Measurements from ENCODE around the gene LCE3B.
"Not testable (repeated sequence)": the region's sequence is repeated elsewhere in the genome, so short reads cannot be mapped to it uniquely, and the experiment has no call there.

LCE3B gene, protein sequence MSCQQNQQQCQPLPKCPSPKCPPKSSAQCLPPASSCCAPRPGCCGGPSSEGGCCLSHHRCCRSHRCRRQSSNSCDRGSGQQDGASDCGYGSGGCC

GRCh38 chr1:152613511-152613910 lies at the start of gene LCE3B:
Gene LCE3B (plus strand): TSS chr1:152613811. CDS start chr1:152613811, 0 bp downstream.
- no peak for DNase-seq (ENCODE audit: low read depth, low spot score)
- no peak for TF ChIP-seq CTCF (IDR thresholded peaks at IDR 0.05; ENCODE audit: insufficient read depth, low read length, missing control alignments)
- CTCF ChIA-PET = no interaction called here
- H3K4me3 ChIP-seq (ENCODE audit: low read depth, low read length) = no peak within 1 kb of the TSS
- POLR2A ChIA-PET = no interaction called here

DNA sequence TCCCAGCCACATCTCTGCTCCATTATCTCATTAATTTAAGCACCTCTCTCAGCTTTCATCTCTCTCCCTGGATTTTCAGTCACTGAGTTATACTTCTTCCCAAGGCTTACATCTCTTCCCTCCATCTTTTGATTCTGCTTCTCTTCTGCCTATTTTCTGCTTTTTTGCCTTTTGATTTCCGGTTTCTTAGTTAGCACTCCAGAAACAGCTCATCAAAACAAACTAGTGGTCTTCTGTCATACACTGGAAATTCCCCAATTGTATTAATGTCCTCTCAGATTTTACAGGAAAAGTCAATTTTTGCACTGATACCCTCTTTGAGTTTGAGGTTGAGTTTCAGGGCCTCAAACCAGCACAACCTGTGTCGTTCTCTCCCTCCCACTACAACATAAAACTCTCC lies 48.5 kb upstream of the LCE3B start:
- no peak for TF ChIP-seq CTCF (IDR thresholded peaks at IDR 0.05; ENCODE audit: insufficient read depth, low read length, missing control alignments)
- ChIA-PET CTCF (no interaction called here), POLR2A (no interaction called here)
- no peak for DNase-seq (ENCODE audit: low read depth, low spot score)
- no peak overlapping the region for H3K4me3 ChIP-seq (ENCODE audit: low read depth, low read length)

DNA sequence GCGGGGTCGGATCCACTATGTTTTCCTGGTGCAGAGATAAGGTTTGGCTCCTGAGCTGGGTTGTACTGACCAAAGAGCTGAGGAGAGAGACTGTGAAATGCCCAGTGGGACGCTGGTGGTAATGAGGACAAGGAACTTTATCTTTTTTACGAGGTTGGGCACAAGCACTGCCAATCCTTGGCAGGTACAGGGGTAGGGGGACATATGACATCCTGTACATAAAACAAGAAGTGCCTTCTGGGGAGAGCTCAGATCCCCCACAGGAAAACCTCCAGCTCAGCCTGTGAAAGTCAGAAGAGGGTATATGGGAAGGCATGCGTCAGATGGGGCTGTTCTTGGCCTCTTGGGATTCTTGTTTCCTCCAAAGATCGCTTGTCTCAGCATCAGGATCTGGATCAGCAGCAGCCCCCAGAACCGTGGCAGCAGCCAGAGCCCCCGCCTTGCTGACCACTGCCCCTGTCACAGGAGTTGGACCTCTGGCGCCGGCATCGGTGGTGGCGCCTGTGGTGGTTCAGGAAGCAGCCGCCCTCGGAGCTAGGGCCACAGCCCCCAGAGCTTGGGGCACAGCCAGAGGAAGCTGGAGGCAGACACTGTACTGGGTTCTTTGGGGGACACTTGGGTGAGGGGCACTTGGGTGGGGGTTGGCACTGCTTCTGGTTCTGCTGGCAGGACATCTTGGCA lies 47.9 kb upstream of the LCE3B start:
- ChIA-PET POLR2A (no interaction called here), CTCF (no interaction called here)
- no peak for TF ChIP-seq CTCF (IDR thresholded peaks at IDR 0.05; ENCODE audit: insufficient read depth, low read length, missing control alignments)
- DNase-seq (ENCODE audit: low read depth, low spot score) = no peak
- H3K4me3 ChIP-seq (ENCODE audit: low read depth, low read length) = no peak overlapping the region

GRCh38 chr1:152566681-152567080 lies 46.9 kb upstream of the LCE3B start, which contains the start of gene LCE3E:
Gene LCE3E (minus strand): TSS chr1:152566780. CDS start chr1:152566208, 572 bp downstream.
- POLR2A ChIA-PET = no interaction called here
- CTCF ChIA-PET = no interaction called here
- DNase-seq (ENCODE audit: low read depth, low spot score) = no peak
- no peak for TF ChIP-seq CTCF (IDR thresholded peaks at IDR 0.05; ENCODE audit: insufficient read depth, low read length, missing control alignments)
- H3K4me3 ChIP-seq (ENCODE audit: low read depth, low read length) = no peak within 1 kb of the TSS

DNA sequence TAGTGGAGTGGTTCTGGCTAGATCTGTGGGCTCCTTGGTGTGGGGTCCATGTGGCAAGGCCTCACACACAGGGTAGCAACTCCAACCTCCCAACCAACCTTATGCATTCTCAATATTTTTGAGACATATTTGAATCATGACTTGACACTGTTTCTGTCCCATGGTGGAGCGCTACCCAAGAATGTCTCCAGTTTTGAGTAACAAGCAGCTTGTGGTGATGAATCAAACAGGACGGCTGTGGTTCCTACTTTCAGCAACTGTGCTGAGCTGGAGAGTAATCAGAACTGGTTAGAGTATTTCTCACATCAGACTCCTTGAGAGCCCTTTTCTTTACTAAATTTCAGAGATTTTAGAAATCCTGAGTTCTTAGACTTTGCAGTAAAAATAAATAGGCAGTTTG lies 36.4 kb upstream of the LCE3B start:
- DNase-seq (ENCODE audit: low read depth, low spot score) = no peak
- POLR2A ChIA-PET = no interaction called here
- no peak for TF ChIP-seq CTCF (IDR thresholded peaks at IDR 0.05; ENCODE audit: insufficient read depth, low read length, missing control alignments)
- no peak overlapping the region for H3K4me3 ChIP-seq (ENCODE audit: low read depth, low read length)
- CTCF ChIA-PET = no interaction called here

GRCh38 chr1:152579526-152579925 lies 34.1 kb upstream of the LCE3B start:
- H3K4me3 ChIP-seq (ENCODE audit: low read depth, low read length); DNase-seq (ENCODE audit: low read depth, low spot score); POLR2A ChIA-PET; CTCF ChIA-PET: not testable (repeated sequence)

DNA sequence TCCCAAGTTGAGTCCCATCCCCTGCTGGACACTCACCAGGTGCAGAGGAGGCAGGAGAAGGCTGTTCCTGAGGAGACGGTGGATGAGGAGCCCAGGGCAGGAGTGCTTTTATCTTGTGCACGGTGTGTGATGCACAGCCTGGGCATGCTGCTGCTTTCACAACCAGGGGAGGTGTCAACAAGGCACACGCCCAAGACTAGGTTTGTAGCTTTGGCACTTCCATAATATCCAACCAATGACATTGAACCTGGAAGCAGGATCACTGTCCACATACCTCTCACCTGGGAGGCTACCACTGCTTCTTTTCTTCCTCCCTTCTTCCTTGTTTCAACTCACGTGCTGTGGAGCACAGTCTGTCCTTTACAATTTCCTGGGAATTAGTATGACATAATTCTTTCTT lies 33.2 kb upstream of the LCE3B start, which contains the start of gene LCE3D:
TSS of gene LCE3D (minus strand) at position 84 of the 400 bp plus-strand sequence. CDS start 580 bp downstream, outside the sequence.
- no peak for DNase-seq (ENCODE audit: low read depth, low spot score)
- ChIA-PET CTCF (no interaction called here), POLR2A (no interaction called here)
- no peak within 1 kb of the TSS for H3K4me3 ChIP-seq (ENCODE audit: low read depth, low read length)
- no peak for TF ChIP-seq CTCF (IDR thresholded peaks at IDR 0.05; ENCODE audit: insufficient read depth, low read length, missing control alignments)
